OCI-LY3 (cell line): ENCODE results near the gene ANXA7.

Experiments
- H2AFZ ChIP-seq: fragments of 200-600, 300-600 bp; shearing (Covaris generic); 2 replicates; pipeline ENCODE4 v1.6.0; 2014; ENCODE audit warnings: antibody characterized with exemption, low read depth, low read length
- H3K27ac ChIP-seq: fragments of 200-600, 300-600 bp; sonication (generic); 2 replicates; pipeline ENCODE4 v1.5.1; 2014; ENCODE audit warnings: mild to moderate bottlenecking, low read length, moderate library complexity, mixed read lengths
- H3K27me3 ChIP-seq: fragments of 200-600, 300-600 bp; sonication (generic); 2 replicates; pipeline ENCODE4 v1.6.1; 2014; ENCODE audit warnings: low read depth, low read length, mixed read lengths
- H3K36me3 ChIP-seq: fragments of 200-600, 300-600 bp; sonication (generic); replicated peaks from 2 replicates; pipeline ENCODE3; 2014; ENCODE audit warnings: low read depth, low read length, mixed read lengths
- H3K4me1 ChIP-seq: fragments of 300-600, 200-600 bp; sonication (generic); 2 replicates; pipeline ENCODE4 v1.6.1; 2014; ENCODE audit warnings: low read length, mixed read lengths
- H3K4me2 ChIP-seq: fragments of 200-600, 300-600 bp; sonication (generic); 2 replicates; pipeline ENCODE4 v1.6.1; 2014; ENCODE audit warnings: low read length, mixed read lengths
- H3K4me3 ChIP-seq: fragments of 300-600, 200-600 bp; sonication (generic); 2 replicates; pipeline ENCODE4 v1.5.1; 2014; ENCODE audit warnings: antibody characterized with exemption, mild to moderate bottlenecking, low read length, moderate library complexity
- H3K79me2 ChIP-seq: fragments of 300-600, 200-600 bp; shearing (Covaris generic); 2 replicates; pipeline ENCODE4 v1.6.1; 2014; ENCODE audit warnings: mild to moderate bottlenecking, low read length, mixed read lengths
- H3K9ac ChIP-seq: fragments of 300-600, 200-600 bp; shearing (Covaris generic); 2 replicates; pipeline ENCODE4 v1.6.0; 2014; ENCODE audit warnings: mild to moderate bottlenecking, low read length, moderate library complexity
- H3K9me3 ChIP-seq: fragments of 200-600, 300-600 bp; shearing (Covaris generic); 2 replicates; pipeline ENCODE4 v1.6.1; 2014; ENCODE audit warnings: low read length, mixed read lengths; ENCODE audit not compliant: insufficient read depth
- H4K20me1 ChIP-seq: fragments of 200-600, 300-600 bp; sonication (generic); 2 replicates; pipeline ENCODE4 v1.6.1; 2016; ENCODE audit warnings: low read length, mixed read lengths; ENCODE audit not compliant: insufficient read depth
- EZH2phosphoT487 ChIP-seq: fragments of 200-600 bp; shearing (Covaris generic); IDR thresholded peaks from 2 replicates; pipeline ENCODE4 v1.6.1; 2018; ENCODE audit warnings: antibody characterized with exemption, mixed run types, low read depth
- TF ChIP-seq, protein P1 (sequence below): fragments of 200-600, 300-600 bp; sonication (generic); IDR thresholded peaks from 2 replicates; pipeline ENCODE4 v1.5.1; 2014; ENCODE audit warnings: antibody characterized with exemption, low read length, low read depth

The ANXA7 gene

DNA sequence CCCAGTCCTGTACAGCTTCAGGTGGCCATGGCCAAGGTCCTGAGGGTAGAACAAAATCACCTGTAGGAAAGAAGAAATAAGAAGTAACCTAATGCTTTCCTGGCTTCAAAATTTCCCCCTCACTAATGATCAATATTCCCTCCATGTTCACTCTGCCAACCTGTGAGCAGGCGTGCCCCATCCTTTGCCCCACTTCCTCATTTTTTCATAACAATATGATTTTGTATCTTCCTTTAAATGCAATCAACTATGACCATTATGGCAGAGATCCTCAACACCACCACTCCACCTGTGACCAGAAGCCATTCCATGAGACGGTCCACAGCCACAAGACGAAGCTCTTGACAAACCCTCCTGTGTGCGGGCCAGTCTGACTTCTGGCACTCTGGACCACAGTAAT, 12.5 kb upstream of the ANXA7 start:
- Histone ChIP-seq H3K9me3 (no peaks in the 10 kb centered on the region), H3K27me3 (no peaks in the 10 kb centered on the region), H4K20me1 (no peaks in the 10 kb centered on the region), H3K36me3 (peaks cover 9% of the 10 kb centered on the region), H3K4me3 (no peak overlapping the region), H3K27ac (no peak overlapping the region), H3K4me2 (no peak overlapping the region), H3K79me2 (no peaks in the 10 kb centered on the region), H3K4me1 (peaks cover 9% of the 10 kb centered on the region; the same call in 1 of the 2 replicates), H2AFZ (no peak overlapping the region), H3K9ac (no peak overlapping the region)
- no peak for TF ChIP-seq EZH2phosphoT487
- TF ChIP-seq, protein P1, sequence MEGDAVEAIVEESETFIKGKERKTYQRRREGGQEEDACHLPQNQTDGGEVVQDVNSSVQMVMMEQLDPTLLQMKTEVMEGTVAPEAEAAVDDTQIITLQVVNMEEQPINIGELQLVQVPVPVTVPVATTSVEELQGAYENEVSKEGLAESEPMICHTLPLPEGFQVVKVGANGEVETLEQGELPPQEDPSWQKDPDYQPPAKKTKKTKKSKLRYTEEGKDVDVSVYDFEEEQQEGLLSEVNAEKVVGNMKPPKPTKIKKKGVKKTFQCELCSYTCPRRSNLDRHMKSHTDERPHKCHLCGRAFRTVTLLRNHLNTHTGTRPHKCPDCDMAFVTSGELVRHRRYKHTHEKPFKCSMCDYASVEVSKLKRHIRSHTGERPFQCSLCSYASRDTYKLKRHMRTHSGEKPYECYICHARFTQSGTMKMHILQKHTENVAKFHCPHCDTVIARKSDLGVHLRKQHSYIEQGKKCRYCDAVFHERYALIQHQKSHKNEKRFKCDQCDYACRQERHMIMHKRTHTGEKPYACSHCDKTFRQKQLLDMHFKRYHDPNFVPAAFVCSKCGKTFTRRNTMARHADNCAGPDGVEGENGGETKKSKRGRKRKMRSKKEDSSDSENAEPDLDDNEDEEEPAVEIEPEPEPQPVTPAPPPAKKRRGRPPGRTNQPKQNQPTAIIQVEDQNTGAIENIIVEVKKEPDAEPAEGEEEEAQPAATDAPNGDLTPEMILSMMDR, result no peak

DNA sequence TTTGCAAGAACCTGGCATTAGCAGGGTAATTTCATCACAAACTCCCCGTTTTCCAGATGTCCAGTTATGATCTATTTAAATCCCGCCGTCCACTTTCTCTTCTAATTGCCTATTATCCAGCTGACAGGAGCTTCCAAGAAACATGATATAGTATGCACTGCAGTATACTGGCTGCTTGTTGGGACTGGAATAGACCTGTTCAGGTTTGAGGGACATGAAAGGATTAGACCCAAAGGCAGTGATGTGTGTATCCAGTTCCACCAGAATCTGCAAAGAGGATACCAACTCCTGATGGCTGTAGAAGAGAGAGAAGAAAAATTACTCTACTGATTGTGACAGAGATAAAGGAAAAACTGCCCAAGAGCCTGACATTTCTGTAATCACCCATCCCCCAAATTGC, 10.6 kb upstream of the ANXA7 start:
- no peak overlapping the region for H3K4me3 ChIP-seq
- H3K27ac ChIP-seq, result no peak overlapping the region
- H3K9me3 ChIP-seq, result no peaks in the 10 kb centered on the region
- H3K4me1 ChIP-seq, result peaks cover 9% of the 10 kb centered on the region; the same call in 1 of the 2 replicates
- no peaks in the 10 kb centered on the region for H4K20me1 ChIP-seq
- TF ChIP-seq EZH2phosphoT487, result no peak
- TF ChIP-seq, protein P1, result no peak
- no peaks in the 10 kb centered on the region for H3K27me3 ChIP-seq
- no peaks in the 10 kb centered on the region for H3K79me2 ChIP-seq
- peaks cover 9% of the 10 kb centered on the region for H3K36me3 ChIP-seq
- no peak overlapping the region for H3K4me2 ChIP-seq
- H3K9ac ChIP-seq, result no peak overlapping the region
- H2AFZ ChIP-seq, result no peak overlapping the region

DNA sequence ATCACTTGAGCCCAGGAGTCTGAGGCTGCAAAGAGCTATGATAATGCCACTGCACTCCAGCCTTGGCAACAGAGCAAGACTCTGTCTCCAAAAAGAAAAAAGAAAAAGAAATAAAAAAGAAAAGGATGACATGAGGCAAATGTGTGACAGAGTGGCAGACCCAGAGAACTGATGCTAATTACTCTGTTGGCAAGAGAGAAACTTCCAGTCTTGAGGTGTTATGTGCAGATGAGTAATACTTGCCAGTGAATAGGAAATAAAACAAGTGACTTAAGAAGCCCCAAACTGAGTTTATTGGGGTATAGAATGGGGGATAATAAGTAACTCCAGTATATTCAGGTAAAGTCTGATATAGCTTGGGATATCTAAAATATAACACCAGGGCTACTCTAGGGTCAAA, 9.5 kb upstream of the ANXA7 start:
- H3K79me2 ChIP-seq, result no peaks in the 10 kb centered on the region
- H3K9me3 ChIP-seq, result no peaks in the 10 kb centered on the region
- no peak overlapping the region for H3K9ac ChIP-seq
- H3K36me3 ChIP-seq, result peaks cover 9% of the 10 kb centered on the region
- no peak overlapping the region for H3K4me2 ChIP-seq
- TF ChIP-seq EZH2phosphoT487, result no peak
- TF ChIP-seq, protein P1, result no peak
- no peak overlapping the region for H3K27ac ChIP-seq
- no peaks in the 10 kb centered on the region for H3K27me3 ChIP-seq
- H3K4me3 ChIP-seq, result no peak overlapping the region
- no peaks in the 10 kb centered on the region for H4K20me1 ChIP-seq
- H3K4me1 ChIP-seq, result peaks cover 9% of the 10 kb centered on the region; the same call in 1 of the 2 replicates
- H2AFZ ChIP-seq, result no peak overlapping the region

DNA sequence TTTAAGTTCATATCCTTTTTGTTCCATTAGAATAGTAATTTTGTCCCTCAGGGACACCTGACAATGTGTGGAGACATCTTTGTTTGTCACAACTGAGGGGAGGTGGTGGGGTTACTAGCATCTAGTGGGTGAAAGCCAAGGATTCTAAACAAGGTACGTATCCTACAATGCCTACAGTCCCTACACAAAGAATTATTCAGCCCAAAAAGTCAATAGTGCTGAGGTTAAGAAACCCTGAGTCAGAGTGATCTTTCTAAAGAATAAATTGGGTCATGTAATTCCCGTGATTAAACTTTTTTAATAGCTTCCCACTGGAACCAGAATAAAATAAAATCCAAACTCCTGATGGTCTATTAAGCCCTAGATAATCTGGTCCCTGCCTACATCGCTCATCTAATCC, 2.7 kb upstream of the ANXA7 start:
- Histone ChIP-seq H3K4me3 (no peak overlapping the region), H3K79me2 (peaks cover 22% of the 10 kb centered on the region), H3K4me2 (no peak overlapping the region), H3K4me1 (peaks cover 5% of the 10 kb centered on the region; the same call in 1 of the 2 replicates), H3K27me3 (no peaks in the 10 kb centered on the region), H4K20me1 (no peaks in the 10 kb centered on the region), H3K9me3 (no peaks in the 10 kb centered on the region), H3K36me3 (no peaks in the 10 kb centered on the region), H2AFZ (no peak overlapping the region), H3K9ac (no peak overlapping the region), H3K27ac (no peak overlapping the region)
- TF ChIP-seq, protein P1, result no peak
- TF ChIP-seq EZH2phosphoT487, result no peak
